Neural cell (in vitro differentiated cells): ENCODE data around the gene DNER. TPM values are rescaled to one million over a fixed set of nuclear protein-coding genes. Genes with fewer than 3 reads are reported as not detected.
A peak's percentile ranks its signal among the peaks of the same experiment; 100 is the strongest.
"Not testable (repeated sequence)": the region's sequence is repeated elsewhere in the genome, so short reads cannot be mapped to it uniquely, and the experiment has no call there.

Source experiments
- H2AFZ ChIP-seq: fragments of 200-600, 300-800 bp; sonication (generic), shearing (Covaris generic); 2 replicates; pipeline ENCODE4 v1.6.0; 2014; ENCODE audit warnings: low read depth, mild to moderate bottlenecking, antibody characterized with exemption, low read length, moderate library complexity
- H3F3A ChIP-seq: fragments of 200-600 bp; shearing (Covaris generic); 2 replicates; pipeline ENCODE4 v1.6.1; 2016; ENCODE audit warnings: mild to moderate bottlenecking, moderate library complexity, mixed read lengths, antibody characterized with exemption, low read length; ENCODE audit not compliant: insufficient read depth, poor library complexity, severe bottlenecking
- H3K27ac ChIP-seq: fragments of 200-600, 300-800 bp; sonication (generic), shearing (Covaris generic); 2 replicates; pipeline ENCODE4 v1.5.1; 2014; ENCODE audit warnings: mild to moderate bottlenecking, low read length, moderate library complexity
- H3K27me3 ChIP-seq: fragments of 300-800, 200-600 bp; sonication (generic), shearing (Covaris generic); 2 replicates; pipeline ENCODE4 v1.6.0; 2014; ENCODE audit warnings: mild to moderate bottlenecking, low read depth, low read length, moderate library complexity; ENCODE audit not compliant: insufficient read depth
- H3K36me3 ChIP-seq: fragments of 300-800, 200-600 bp; sonication (generic), shearing (Covaris generic); 2 replicates; pipeline ENCODE4 v1.5.1; 2014; ENCODE audit warnings: mild to moderate bottlenecking, antibody characterized with exemption, low read length, moderate library complexity; ENCODE audit not compliant: insufficient read depth
- H3K4me2 ChIP-seq: fragments of 300-800, 200-600 bp; sonication (generic), shearing (Covaris generic); 2 replicates; pipeline ENCODE4 v1.6.0; 2014; ENCODE audit warnings: mild to moderate bottlenecking, low read length
- H3K4me3 ChIP-seq: fragments of 300-800, 200-600 bp; sonication (generic), shearing (Covaris generic); 2 replicates; pipeline ENCODE4 v1.5.1; 2014; ENCODE audit warnings: mild to moderate bottlenecking, low read length, moderate library complexity
- H3K79me2 ChIP-seq: fragments of 200-600 bp; shearing (Covaris generic); replicated peaks from 2 replicates; pipeline ENCODE4 v1.6.0; 2014; ENCODE audit warnings: mild to moderate bottlenecking, low read length, moderate library complexity; ENCODE audit not compliant: insufficient read depth
- H3K9ac ChIP-seq: fragments of 300-800, 200-600 bp; sonication (generic), shearing (Covaris generic); 2 replicates; pipeline ENCODE4 v1.6.1; 2016; ENCODE audit warnings: mild to moderate bottlenecking, low read length, mixed read lengths
- H3K9me2 ChIP-seq: fragments of 200-600 bp; shearing (Covaris generic); 2 replicates; pipeline ENCODE4 v1.6.1; 2016; ENCODE audit warnings: mild to moderate bottlenecking, low read length, mixed read lengths; ENCODE audit not compliant: insufficient read depth
- H3K9me3 ChIP-seq: fragments of 200-600, 300-800 bp; sonication (generic), shearing (Covaris generic); 2 replicates; pipeline ENCODE4 v1.6.1; 2016; ENCODE audit warnings: mild to moderate bottlenecking, mixed run types, low read length, moderate library complexity, mixed read lengths
- H4K20me1 ChIP-seq: fragments of 200-600 bp; shearing (Covaris generic); 2 replicates; pipeline ENCODE4 v1.6.1; 2016; ENCODE audit warnings: mild to moderate bottlenecking, mixed run types; ENCODE audit not compliant: insufficient read depth
- CTCF ChIP-seq: fragments of 450-650 bp; IDR thresholded peaks from 2 replicates; pipeline ENCODE4 v1.5.1; 2014; ENCODE audit warnings: antibody characterized with exemption, mild to moderate bottlenecking, moderate library complexity; ENCODE audit not compliant: poor library complexity, severe bottlenecking
- EP300 ChIP-seq: fragments of 450-650 bp; conservative IDR thresholded peaks from 2 replicates; pipeline ENCODE4 v1.6.1; 2014; ENCODE audit warnings: antibody characterized with exemption, mild to moderate bottlenecking, moderate library complexity; ENCODE audit not compliant: poor library complexity, severe bottlenecking
- EZH2 ChIP-seq: fragments of 200-600, 300-800 bp; shearing (Covaris generic), sonication (generic); IDR thresholded peaks from 2 replicates; pipeline ENCODE4 v1.6.1; 2014; ENCODE audit warnings: antibody characterized with exemption, low read length, borderline replicate concordance, mild to moderate bottlenecking; ENCODE audit not compliant: insufficient read depth, poor library complexity, severe bottlenecking
- MXI1 ChIP-seq: fragments of 450-650 bp; conservative IDR thresholded peaks from 2 replicates; pipeline ENCODE4 v1.6.1; 2014; ENCODE audit warnings: antibody characterized with exemption, mild to moderate bottlenecking; ENCODE audit not compliant: poor library complexity, severe bottlenecking
- POLR2AphosphoS5 ChIP-seq: IDR thresholded peaks from 2 replicates; pipeline ENCODE4 v1.6.1; 2012
- RAD21 ChIP-seq: fragments of 450-650 bp; conservative IDR thresholded peaks from 2 replicates; pipeline ENCODE4 v1.6.1; 2014; ENCODE audit warnings: antibody characterized with exemption, mild to moderate bottlenecking, moderate library complexity
- REST ChIP-seq: IDR thresholded peaks from 2 replicates; pipeline ENCODE4 v1.6.1; 2012; ENCODE audit warnings: borderline replicate concordance
- SMC3 ChIP-seq: fragments of 450-650 bp; conservative IDR thresholded peaks from 2 replicates; pipeline ENCODE4 v1.6.1; 2014; ENCODE audit warnings: antibody characterized with exemption, mild to moderate bottlenecking, moderate library complexity; ENCODE audit not compliant: poor library complexity
- TAF1 ChIP-seq: IDR thresholded peaks from 2 replicates; pipeline ENCODE4 v1.6.1; 2012; ENCODE audit warnings: low read depth
- polyA plus RNA-seq: library from polyadenylated mRNA; depleted of rRNA; stranded (reverse); fragments of >200 nt; gene quantifications from 2 replicates; pipeline ENCODE4 v1.2.3, GENCODE V29; 2014

Gene DNER
- polyA plus RNA-seq, 1 donor from 2014 or later = 310 TPM

DNA sequence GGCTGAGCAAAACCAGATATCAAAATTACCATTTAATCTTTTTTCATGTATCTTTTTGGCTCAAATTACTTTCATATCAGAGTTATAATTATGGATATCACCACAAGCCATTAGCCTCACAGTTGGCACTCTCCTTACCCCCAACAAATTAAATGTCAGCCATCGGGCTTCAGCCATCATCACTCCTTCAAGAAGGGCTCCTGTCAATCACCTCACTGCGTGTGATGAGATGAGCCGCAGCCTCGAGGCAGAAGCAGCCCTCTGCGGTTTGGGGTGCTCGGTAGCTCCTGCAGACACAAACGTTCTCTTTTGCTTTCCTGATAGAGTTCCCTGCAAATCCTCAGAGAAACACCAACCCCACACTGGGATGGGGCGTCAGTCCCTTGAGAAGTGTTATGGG is 94.1 kb downstream of the DNER start:
- H4K20me1 ChIP-seq = no peaks in the 10 kb centered on the region
- peak overlapping the region; percentile 45 for H3K4me3 ChIP-seq
- no peaks in the 10 kb centered on the region for H3K9me3 ChIP-seq
- H3K9ac ChIP-seq = peak overlapping the region; percentile 20
- no peak for TF ChIP-seq RAD21
- no peak for TF ChIP-seq SMC3
- TF ChIP-seq REST = no peak
- no peak for TF ChIP-seq MXI1
- no peak for TF ChIP-seq EP300
- TF ChIP-seq EZH2 = no peak
- TF ChIP-seq CTCF = no peak
- TF ChIP-seq POLR2AphosphoS5 = no peak
- TF ChIP-seq TAF1 = no peak
- H3K4me2 ChIP-seq = no peak overlapping the region
- peak overlapping the region; percentile 25 for H3K27ac ChIP-seq
- no peaks in the 10 kb centered on the region for H3K36me3 ChIP-seq
- H3F3A ChIP-seq = no peaks in the 10 kb centered on the region
- peaks cover 19% of the 10 kb centered on the region for H3K79me2 ChIP-seq
- no peak overlapping the region for H2AFZ ChIP-seq
- no peaks in the 10 kb centered on the region for H3K9me2 ChIP-seq
- H3K27me3 ChIP-seq = no peaks in the 10 kb centered on the region

DNA sequence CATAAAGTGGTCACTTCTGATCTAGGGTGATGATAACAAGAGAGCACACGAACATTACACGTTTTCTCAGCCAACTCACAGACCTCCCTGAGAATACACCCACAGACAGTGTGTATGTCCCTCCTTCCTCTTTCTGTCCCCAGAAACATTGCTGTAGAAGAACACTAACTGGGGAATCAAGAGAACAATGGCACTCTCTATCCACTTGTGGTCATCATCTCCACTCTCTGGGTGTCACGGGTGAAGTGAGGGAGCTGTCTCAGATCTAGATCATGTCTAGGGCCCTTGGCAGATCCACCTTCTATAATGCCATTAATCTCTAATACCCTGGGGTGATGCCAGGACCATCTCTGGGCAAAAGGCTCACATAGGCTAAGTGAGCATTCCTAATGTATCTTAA is 97.9 kb downstream of the DNER start:
- Histone ChIP-seq H3K27me3 (no peaks in the 10 kb centered on the region), H3F3A (no peaks in the 10 kb centered on the region), H3K36me3 (no peaks in the 10 kb centered on the region), H2AFZ (no peak overlapping the region), H3K4me3 (no peak overlapping the region), H3K79me2 (peaks cover 8% of the 10 kb centered on the region), H4K20me1 (no peaks in the 10 kb centered on the region), H3K9me2 (no peaks in the 10 kb centered on the region), H3K4me2 (no peak overlapping the region), H3K9ac (no peak overlapping the region), H3K27ac (no peak overlapping the region), H3K9me3 (no peaks in the 10 kb centered on the region)
- TF ChIP-seq REST = no peak
- TF ChIP-seq SMC3 = no peak
- TF ChIP-seq TAF1 = no peak
- TF ChIP-seq EP300 = no peak
- TF ChIP-seq MXI1 = no peak
- no peak for TF ChIP-seq CTCF
- TF ChIP-seq POLR2AphosphoS5 = no peak
- TF ChIP-seq EZH2 = no peak
- TF ChIP-seq RAD21 = no peak

GRCh38 chr2:229614021-229614420 is 100.3 kb downstream of the DNER start:
- not testable (repeated sequence) for H3F3A ChIP-seq, H3K4me2 ChIP-seq, H4K20me1 ChIP-seq, H3K36me3 ChIP-seq, H3K9ac ChIP-seq, H3K9me3 ChIP-seq, H3K27me3 ChIP-seq, H3K9me2 ChIP-seq, H3K4me3 ChIP-seq, H3K79me2 ChIP-seq, H3K27ac ChIP-seq, H2AFZ ChIP-seq
